Gastrocnemius medialis (tissue), 4 donors: Measurements from ENCODE around the gene ATP5MG. TPM values are rescaled to one million over a fixed set of nuclear protein-coding genes. Genes with fewer than 3 reads are reported as not detected.
"Not testable (repeated sequence)": the region's sequence is repeated elsewhere in the genome, so short reads cannot be mapped to it uniquely, and the experiment has no call there.

Experiments
- ATAC-seq, 2 donors: fragments of 150-250 bp; one replicate each; pipeline ENCODE4 v1.9.1; 2016
- DNase-seq, 2 donors: peaks; one replicate each; pipeline ENCODE4 v3.0.0-alpha.2; 2019
- H3K27ac ChIP-seq, 4 donors: fragments of 200-600 bp; sonication (generic); 1 replicate in 1 of 4; 2 replicates in 3 of 4; pipeline ENCODE4 v1.5.1; 2016 to 2018; ENCODE audit warnings: mild to moderate bottlenecking in 2 of 4, moderate library complexity in 1 of 4
- H3K27me3 ChIP-seq, 3 donors: fragments of 200-600 bp; sonication (generic) in 2 of 3; 1 replicate in 1 of 3; 2 replicates in 2 of 3; pipeline versions ENCODE4 v1.5.1 to v1.6.0; 2016 to 2019; ENCODE audit warnings: mild to moderate bottlenecking in 1 of 3, moderate library complexity in 1 of 3
- H3K36me3 ChIP-seq, 2 donors: fragments of 200-600 bp; sonication (generic) in 1 of 2; one replicate each; pipeline ENCODE4 v1.5.1; 2017 to 2018
- H3K4me1 ChIP-seq, 2 donors: fragments of 200-600 bp; sonication (generic) in 1 of 2; one replicate each; pipeline ENCODE4 v1.5.1; 2016 to 2017; ENCODE audit warnings: mild to moderate bottlenecking in 2 of 2
- H3K4me3 ChIP-seq, 4 donors: fragments of 200-600 bp; sonication (generic) in 3 of 4; 1 replicate in 1 of 4; 2 replicates in 3 of 4; pipeline ENCODE4 v1.5.1; 2016 to 2019; ENCODE audit warnings: mild to moderate bottlenecking in 2 of 4
- H3K9me3 ChIP-seq, 3 donors: fragments of 200-600 bp; sonication (generic) in 2 of 3; 1 replicate in 1 of 3; 2 replicates in 2 of 3; pipeline ENCODE4 v1.5.1; 2016 to 2019
- CTCF ChIP-seq, 5 experiments: fragments of 450-650 bp in 3 of 5; fragments of 200-600 bp in 2 of 5; sonication (generic) in 2 of 5; IDR thresholded peaks in 4 of 5; conservative IDR thresholded peaks in 1 of 5; 1 replicate in 4 of 5; 2 replicates in 1 of 5; pipeline ENCODE4 v1.5.1; 2016 to 2019; ENCODE audit warnings: antibody characterized with exemption in 5 of 5, mild to moderate bottlenecking in 3 of 5, moderate library complexity in 3 of 5
- POLR2A ChIP-seq, 2 donors: fragments of 450-650 bp; IDR thresholded peaks; one replicate each; pipeline ENCODE4 v1.6.1; 2017; ENCODE audit warnings: antibody characterized with exemption in 2 of 2, mild to moderate bottlenecking in 2 of 2, moderate library complexity in 2 of 2
- in situ Hi-C, 4 donors: fragments of 200-750 bp; cut with MboI; loops; one replicate each; pipeline versions ENCODE4 v1.15.0 to v1.8.0; 2017; ENCODE audit warnings: low sequenced_read_pairs in 4 of 4
- intact Hi-C: fragments of 100-400 bp; cut with DNase I; formaldehyde crosslinking; loops from one replicate; pipeline ENCODE4 v1.15.1; 2023; ENCODE audit warnings: low total_unique reads
- total RNA-seq, 4 donors: library from RNA; depleted of rRNA; stranded (reverse); fragments of >200 nt; gene quantifications; one replicate each; pipeline versions ENCODE4 v1.1.0 to v1.2.3, GENCODE V29; 2016

Gene ATP5MG
- total RNA-seq, 4 donors from 2014 or later, result 46.9 to 90.6 (median 55.4) TPM

GRCh38 chr11:118397448-118397847, 4.0 kb upstream of the ATP5MG start:
- TF ChIP-seq POLR2A (IDR thresholded peaks at IDR 0.05) (no peak), CTCF (IDR thresholded peaks at IDR 0.05 in 4 of 5, conservative IDR thresholded peaks at IDR 0.05 in 1 of 5) (no peak)
- intact Hi-C loops (no loop called here), in situ Hi-C loops (loop anchor here in 3 of 4 donors (10.0 to 25.0 kb wide), 3 partner anchors 90 to 365 kb away; no protein-coding TSS in a partner anchor)
- no peaks in the 10 kb centered on the region for H3K9me3 ChIP-seq
- H3K4me3 ChIP-seq, result no peak overlapping the region
- H3K36me3 ChIP-seq, result peaks cover 5 to 50% of the 10 kb centered on the region in 2 donors
- DNase-seq (no peak), ATAC-seq (no peak)
- no peaks in the 10 kb centered on the region for H3K27me3 ChIP-seq
- H3K27ac ChIP-seq, result no peak overlapping the region
- peaks cover 5 to 6% of the 10 kb centered on the region in 2 donors for H3K4me1 ChIP-seq

GRCh38 chr11:118398791-118399559, 2.4 kb upstream of the ATP5MG start:
- peaks cover 18 to 21% of the 10 kb centered on the region in 2 donors for H3K4me1 ChIP-seq
- H3K27me3 ChIP-seq, result no peaks in the 10 kb centered on the region
- no peak for DNase-seq
- H3K36me3 ChIP-seq, result peaks cover 2 to 35% of the 10 kb centered on the region in 2 donors
- no peak overlapping the region for H3K27ac ChIP-seq
- no peaks in the 10 kb centered on the region for H3K9me3 ChIP-seq
- ATAC-seq, result no peak
- intact Hi-C loops (no loop called here), in situ Hi-C loops (loop anchor here in 3 of 4 donors (10.0 to 25.0 kb wide), 3 partner anchors 88 to 363 kb away; no protein-coding TSS in a partner anchor)
- TF ChIP-seq POLR2A (IDR thresholded peaks at IDR 0.05), result no peak
- no peak for TF ChIP-seq CTCF (IDR thresholded peaks at IDR 0.05 in 4 of 5, conservative IDR thresholded peaks at IDR 0.05 in 1 of 5)
- H3K4me3 ChIP-seq, result no peak overlapping the region

- Histone ChIP-seq H3K9me3 (no peaks in the 10 kb centered on the region), H3K27me3 (no peaks in the 10 kb centered on the region), H3K4me1 (peaks cover 37 to 46% of the 10 kb centered on the region in 2 donors), H3K36me3 (peaks cover 0 to 17% of the 10 kb centered on the region in 2 donors), H3K4me3 (peak overlapping the region; percentile 77 to 97 (median 86)), H3K27ac (peak overlapping the region; percentile 81 to 90 (median 88))
- in situ Hi-C loops (loop anchor here in 1 of 4 donors (5.0 kb wide), 1 partner anchor 90 kb away; no protein-coding TSS in a partner anchor), intact Hi-C loops (loop anchor here (1.0 to 5.0 kb wide), 4 partner anchors 34 to 165 kb away; partner anchors contain the start of genes IFT46, KMT2A and UBE4A)
- no peak for TF ChIP-seq POLR2A (IDR thresholded peaks at IDR 0.05)
- peak; percentile 15 to 39 for ATAC-seq
- no peak for DNase-seq
Measured at GRCh38 chr11:118401880-118402590, 629 bp downstream of the ATP5MG start.

- Histone ChIP-seq H3K4me3 (peak overlapping the region; percentile 77 to 97 (median 86)), H3K4me1 (peaks cover 37 to 46% of the 10 kb centered on the region in 2 donors), H3K27ac (peak overlapping the region; percentile 81 to 90 (median 88)), H3K36me3 (peaks cover 0 to 17% of the 10 kb centered on the region in 2 donors)
- not testable (repeated sequence) for H3K9me3 ChIP-seq, DNase-seq, H3K27me3 ChIP-seq, ATAC-seq
- intact Hi-C loops (loop anchor here (5.0 kb wide), 1 partner anchor 165 kb away; the partner anchor contains the start of gene IFT46), in situ Hi-C loops (loop anchor here in 1 of 4 donors (5.0 kb wide), 1 partner anchor 90 kb away; no protein-coding TSS in a partner anchor)
Measured at GRCh38 chr11:118402594-118402993, 1.2 kb downstream of the ATP5MG start.

DNA sequence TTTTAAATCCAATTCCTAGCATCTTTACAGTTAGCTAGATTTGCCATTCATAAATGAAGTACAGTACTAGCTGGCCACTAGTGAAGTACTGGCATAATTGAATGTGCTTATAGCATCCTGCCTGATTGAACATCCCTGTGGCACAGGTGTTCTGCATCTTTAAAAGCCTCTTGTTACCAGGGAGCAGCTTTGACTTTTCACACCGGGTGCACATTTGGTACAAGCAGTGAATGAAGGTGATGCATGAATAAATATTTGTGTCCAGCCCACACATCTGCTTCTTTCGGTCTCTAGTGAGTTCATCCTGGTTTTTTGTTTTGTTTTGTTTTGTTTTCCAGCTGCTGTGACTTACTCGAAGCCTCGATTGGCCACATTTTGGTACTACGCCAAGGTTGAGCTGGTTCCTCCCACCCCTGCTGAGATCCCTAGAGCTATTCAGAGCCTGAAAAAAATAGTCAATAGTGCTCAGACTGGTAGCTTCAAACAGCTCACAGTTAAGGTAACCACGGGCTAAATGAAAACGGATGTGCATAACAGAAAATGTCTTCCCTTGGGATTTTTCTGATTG, 5.3 kb downstream of the ATP5MG start:
- intact Hi-C loops, result no loop called here
- ATAC-seq (no peak), DNase-seq (no peak)
- H3K36me3 ChIP-seq, result peaks cover 0 to 34% of the 10 kb centered on the region in 2 donors
- no peak overlapping the region for H3K27ac ChIP-seq
- H3K4me1 ChIP-seq, result peaks cover 33 to 41% of the 10 kb centered on the region in 2 donors
- no peaks in the 10 kb centered on the region for H3K27me3 ChIP-seq
- no peak overlapping the region for H3K4me3 ChIP-seq
- in situ Hi-C loops, result no loop called here
- no peaks in the 10 kb centered on the region for H3K9me3 ChIP-seq
- TF ChIP-seq CTCF (IDR thresholded peaks at IDR 0.05 in 4 of 5, conservative IDR thresholded peaks at IDR 0.05 in 1 of 5), result no peak
- no peak for TF ChIP-seq POLR2A (IDR thresholded peaks at IDR 0.05)
